ENCODE data around the gene RANBP1. TPM values are rescaled to one million over a fixed set of nuclear protein-coding genes. Genes with fewer than 3 reads are reported as not detected.

The RANBP1 gene
- total RNA-seq, 1 experiment from 2014 or later, result 195 TPM

GRCh38 chr22:20148414-20148813, 32.5 kb downstream of the RANBP1 start:
- Mint-ChIP-seq H3K4me3 (ENCODE audit: unreplicated experiment) (no peak overlapping the region), H3K27me3 (ENCODE audit: insufficient read depth, unreplicated experiment) (no peaks in the 10 kb centered on the region), H3K36me3 (ENCODE audit: insufficient read depth, unreplicated experiment) (peaks cover 6% of the 10 kb centered on the region), H3K9me3 (ENCODE audit: unreplicated experiment) (no peaks in the 10 kb centered on the region), H3K4me1 (ENCODE audit: insufficient read depth, unreplicated experiment) (no peaks in the 10 kb centered on the region), H3K27ac (ENCODE audit: low read depth, unreplicated experiment) (no peak overlapping the region)
- BruUV-seq (replicated peaks), result no TSS peak
- no peak for DNase-seq (ENCODE audit: unreplicated experiment)
- POLR2A ChIA-PET, result no interaction called here
- CTCF ChIA-PET, result no interaction called here
- TF ChIP-seq CTCF (IDR thresholded peaks at IDR 0.05; ENCODE audit: unreplicated experiment), result no peak
- intact Hi-C loops (cut with micrococcal nuclease), result no loop called here

GRCh38 chr22:20149257-20150250, 33.6 kb downstream of the RANBP1 start:
- no peak for DNase-seq (ENCODE audit: unreplicated experiment)
- ChIA-PET POLR2A (no interaction called here), CTCF (no interaction called here)
- Mint-ChIP-seq H3K27ac (ENCODE audit: low read depth, unreplicated experiment) (no peak overlapping the region), H3K4me3 (ENCODE audit: unreplicated experiment) (no peak overlapping the region), H3K27me3 (ENCODE audit: insufficient read depth, unreplicated experiment) (no peaks in the 10 kb centered on the region), H3K36me3 (ENCODE audit: insufficient read depth, unreplicated experiment) (peaks cover 6% of the 10 kb centered on the region), H3K4me1 (ENCODE audit: insufficient read depth, unreplicated experiment) (no peaks in the 10 kb centered on the region), H3K9me3 (ENCODE audit: unreplicated experiment) (no peaks in the 10 kb centered on the region)
- no peak for TF ChIP-seq CTCF (IDR thresholded peaks at IDR 0.05; ENCODE audit: unreplicated experiment)
- BruUV-seq (replicated peaks), result no TSS peak
- intact Hi-C loops (cut with micrococcal nuclease), result no loop called here

- BruUV-seq (replicated peaks), result no TSS peak
- Mint-ChIP-seq H3K27me3 (ENCODE audit: insufficient read depth, unreplicated experiment) (no peaks in the 10 kb centered on the region), H3K4me1 (ENCODE audit: insufficient read depth, unreplicated experiment) (no peaks in the 10 kb centered on the region), H3K27ac (ENCODE audit: low read depth, unreplicated experiment) (no peak within 1 kb of the TSS), H3K36me3 (ENCODE audit: insufficient read depth, unreplicated experiment) (peaks cover 6% of the 10 kb centered on the region), H3K4me3 (ENCODE audit: unreplicated experiment) (no peak within 1 kb of the TSS), H3K9me3 (ENCODE audit: unreplicated experiment) (no peaks in the 10 kb centered on the region)
- intact Hi-C loops (cut with micrococcal nuclease), result no loop called here
- no peak for TF ChIP-seq CTCF (IDR thresholded peaks at IDR 0.05; ENCODE audit: unreplicated experiment)
- POLR2A ChIA-PET, result no interaction called here
- CTCF ChIA-PET, result no interaction called here
- DNase-seq (ENCODE audit: unreplicated experiment), result no peak
Observed at GRCh38 chr22:20150381-20151275, 34.7 kb downstream of the RANBP1 start, which contains the start of gene CCDC188. CCDC188 (minus strand) TSS chr22:20151055; CDS start chr22:20150986, 69 bp downstream.

GRCh38 chr22:20151276-20151588, 35.3 kb downstream of the RANBP1 start:
- no peaks in the 10 kb centered on the region for H3K9me3 Mint-ChIP-seq (ENCODE audit: unreplicated experiment)
- H3K27ac Mint-ChIP-seq (ENCODE audit: low read depth, unreplicated experiment), result no peak overlapping the region
- H3K4me3 Mint-ChIP-seq (ENCODE audit: unreplicated experiment), result no peak overlapping the region
- TF ChIP-seq CTCF (IDR thresholded peaks at IDR 0.05; ENCODE audit: unreplicated experiment), result no peak
- intact Hi-C loops (cut with micrococcal nuclease), result no loop called here
- no peak for DNase-seq (ENCODE audit: unreplicated experiment)
- H3K4me1 Mint-ChIP-seq (ENCODE audit: insufficient read depth, unreplicated experiment), result no peaks in the 10 kb centered on the region
- no TSS peak for BruUV-seq (replicated peaks)
- CTCF ChIA-PET, result no interaction called here
- POLR2A ChIA-PET, result no interaction called here
- H3K27me3 Mint-ChIP-seq (ENCODE audit: insufficient read depth, unreplicated experiment), result no peaks in the 10 kb centered on the region
- peaks cover 6% of the 10 kb centered on the region for H3K36me3 Mint-ChIP-seq (ENCODE audit: insufficient read depth, unreplicated experiment)
